Cortex of kidney (tissue), 1 donor: ENCODE data around the gene SLC35F3.

Source experiments
- DNase-seq: peaks from one replicate; lab custom pipeline; 2025; lab: John Stamatoyannopoulos, UW

The SLC35F3 gene

GRCh38 chr1:233912447-233912846, 8.0 kb downstream of the SLC35F3 start:
- no peak for DNase-seq

GRCh38 chr1:233912909-233913308, 8.4 kb downstream of the SLC35F3 start:
- no peak for DNase-seq

- DNase-seq = no peak
These were observed 12.2 kb downstream of the SLC35F3 start for GRCh38 chr1:233916706-233917105.

DNA sequence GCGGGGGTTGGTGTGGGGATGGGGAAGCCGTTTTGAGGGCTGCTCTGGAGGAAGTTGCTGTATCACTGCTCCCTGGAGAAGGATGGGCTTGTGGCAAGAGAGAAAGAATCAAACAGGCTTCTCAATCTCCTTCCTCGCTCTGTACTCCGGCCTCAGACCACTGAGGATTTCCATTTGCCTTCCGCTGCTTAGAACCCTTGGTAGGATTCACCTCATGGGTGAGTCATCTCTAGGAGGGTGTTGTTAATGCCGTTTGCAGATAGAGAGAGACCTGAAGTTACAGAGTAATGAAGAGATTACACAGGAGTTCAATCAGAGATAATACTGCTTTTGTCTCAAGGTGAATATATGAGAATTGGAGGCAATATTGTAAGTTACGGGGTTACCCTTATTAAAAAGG, 15.3 kb downstream of the SLC35F3 start:
- DNase-seq = no peak

GRCh38 chr1:233928123-233928522, 23.6 kb downstream of the SLC35F3 start:
- DNase-seq = no peak

GRCh38 chr1:233933339-233933738, 28.9 kb downstream of the SLC35F3 start:
- DNase-seq = no peak

DNA sequence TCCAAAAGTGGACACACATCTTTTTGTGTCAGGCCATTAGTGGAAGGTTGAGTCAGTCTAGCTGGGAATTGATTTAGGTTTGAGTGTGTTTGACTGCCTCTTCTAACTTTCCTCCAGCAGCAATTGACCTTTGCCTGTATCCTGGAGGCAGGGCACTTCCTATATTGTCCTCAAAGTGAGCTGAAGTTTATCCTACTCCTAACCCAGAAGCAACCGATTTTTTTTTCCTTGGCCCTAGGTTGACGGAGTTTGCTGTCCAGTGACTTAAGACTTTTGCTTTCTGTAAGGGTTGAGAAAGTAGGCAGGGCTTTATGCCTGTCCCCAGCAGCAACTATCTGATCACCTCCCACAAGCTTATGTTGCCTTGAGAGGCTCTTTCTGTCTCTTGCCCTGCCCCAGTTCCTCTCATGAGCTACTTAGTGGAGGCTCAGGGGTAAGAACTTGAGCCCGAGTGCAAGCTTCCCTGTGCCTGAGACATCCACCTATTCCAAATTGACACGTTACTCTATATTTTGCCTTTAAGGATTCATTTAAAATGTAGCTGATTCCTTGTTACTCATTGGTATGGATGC, 30.9 kb downstream of the SLC35F3 start:
- no peak for DNase-seq

DNA sequence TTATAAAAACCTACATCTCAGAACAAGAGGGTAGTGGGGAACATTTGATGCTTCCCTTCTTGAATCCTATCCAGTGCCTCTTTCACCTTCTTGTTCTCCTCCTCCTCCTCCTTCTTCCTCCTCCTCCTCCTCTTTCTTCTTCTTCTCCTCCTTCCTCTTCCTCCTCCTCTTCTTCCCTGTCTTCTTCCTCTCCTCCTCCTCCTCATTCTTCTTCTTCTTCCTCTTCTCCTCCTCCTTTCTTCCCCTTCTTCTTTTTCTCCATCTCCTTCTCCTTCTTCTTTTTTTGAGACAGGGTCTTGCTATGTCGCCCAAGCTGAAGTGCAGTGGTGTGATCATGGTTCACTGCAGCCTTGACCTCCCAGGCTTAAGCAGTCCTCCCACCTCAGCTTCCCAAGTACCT, 31.9 kb downstream of the SLC35F3 start:
- no peak for DNase-seq

DNA sequence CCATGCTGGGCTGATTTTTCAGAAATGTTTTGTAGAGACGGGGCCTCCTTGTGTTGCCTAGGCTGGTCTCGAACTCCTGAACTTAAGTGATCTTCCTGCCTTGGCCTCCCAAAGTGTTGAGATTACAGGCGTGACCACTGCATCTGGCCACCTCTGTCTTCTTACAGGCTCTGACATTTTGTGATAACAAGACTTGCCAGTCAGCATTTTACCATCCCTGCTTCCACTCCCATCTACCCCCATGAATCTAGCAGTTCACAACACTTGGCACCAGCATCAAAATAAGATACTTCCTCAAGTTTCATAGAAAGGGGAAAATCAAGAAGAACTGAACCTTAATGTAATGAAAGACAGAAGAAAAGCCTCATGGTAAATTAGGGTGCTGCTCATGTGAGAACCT, 32.4 kb downstream of the SLC35F3 start:
- no peak for DNase-seq

- no peak for DNase-seq
These were observed 34.0 kb downstream of the SLC35F3 start for GRCh38 chr1:233938476-233938875.

GRCh38 chr1:233939451-233939850, 35.0 kb downstream of the SLC35F3 start:
- DNase-seq = no peak

DNA sequence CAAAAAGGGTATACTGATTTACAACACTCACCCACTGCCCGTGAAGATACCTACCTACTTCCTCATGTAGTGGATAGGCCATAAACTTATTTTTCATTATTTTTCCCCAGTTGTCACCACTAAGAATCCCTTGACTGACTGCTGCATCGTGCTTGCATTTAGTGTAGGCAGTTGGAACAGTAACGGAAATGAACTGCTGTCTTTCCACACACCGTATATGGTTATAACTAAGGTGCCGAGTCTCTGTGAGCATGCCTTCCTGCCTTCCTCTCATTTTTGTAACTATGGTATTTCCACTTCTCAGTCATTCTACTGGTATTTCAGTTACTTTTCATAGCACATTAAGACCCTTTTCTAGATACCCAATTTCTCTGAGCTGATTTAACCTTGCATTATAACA, 36.4 kb downstream of the SLC35F3 start:
- no peak for DNase-seq

DNA sequence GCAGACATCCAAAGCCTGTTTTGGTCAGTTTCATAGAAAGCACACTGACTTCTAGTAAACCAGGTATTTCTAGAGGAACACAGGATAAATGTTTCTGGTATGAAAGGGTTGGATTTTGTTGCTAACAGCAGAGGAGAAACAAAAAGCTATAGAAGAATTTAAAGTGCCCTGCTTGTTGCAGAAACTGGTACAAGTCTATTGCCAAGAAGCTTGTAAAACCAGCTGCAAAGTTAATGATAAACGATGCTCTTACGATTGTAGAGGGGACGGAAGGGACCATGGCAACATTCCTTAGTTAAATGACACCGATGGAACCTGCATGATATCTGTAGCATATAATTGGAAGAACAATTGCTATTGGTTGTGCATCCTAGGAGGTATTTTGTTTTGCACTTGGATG, 40.1 kb downstream of the SLC35F3 start:
- DNase-seq = no peak

GRCh38 chr1:233945573-233945972, 41.1 kb downstream of the SLC35F3 start:
- DNase-seq = no peak

DNA sequence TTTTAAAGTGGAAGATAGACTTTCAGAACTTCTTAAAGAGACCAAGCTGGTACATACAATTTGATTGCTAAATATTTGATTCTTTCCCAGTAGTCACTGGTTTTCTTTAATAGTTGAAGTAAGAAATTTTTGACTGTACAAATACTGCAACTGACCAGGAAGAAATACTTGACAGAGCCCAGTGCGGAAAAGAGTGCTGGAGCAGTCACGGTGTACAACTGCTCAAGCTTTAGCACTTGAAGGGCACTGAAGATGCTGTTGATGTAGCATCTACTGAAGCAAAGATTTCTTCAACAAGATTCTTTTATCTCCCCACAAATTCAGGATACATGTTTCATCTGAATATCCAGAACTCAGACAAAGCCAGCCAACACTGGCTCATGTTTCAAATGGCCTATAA, 41.5 kb downstream of the SLC35F3 start:
- DNase-seq = no peak

- no peak for DNase-seq
These were observed 42.2 kb downstream of the SLC35F3 start for GRCh38 chr1:233946724-233947123.

GRCh38 chr1:233951804-233952203, 47.3 kb downstream of the SLC35F3 start:
- no peak for DNase-seq

- DNase-seq = no peak
These were observed 53.2 kb downstream of the SLC35F3 start for GRCh38 chr1:233957691-233958090.

- DNase-seq = no peak
These were observed 54.6 kb downstream of the SLC35F3 start for GRCh38 chr1:233959102-233959501.

DNA sequence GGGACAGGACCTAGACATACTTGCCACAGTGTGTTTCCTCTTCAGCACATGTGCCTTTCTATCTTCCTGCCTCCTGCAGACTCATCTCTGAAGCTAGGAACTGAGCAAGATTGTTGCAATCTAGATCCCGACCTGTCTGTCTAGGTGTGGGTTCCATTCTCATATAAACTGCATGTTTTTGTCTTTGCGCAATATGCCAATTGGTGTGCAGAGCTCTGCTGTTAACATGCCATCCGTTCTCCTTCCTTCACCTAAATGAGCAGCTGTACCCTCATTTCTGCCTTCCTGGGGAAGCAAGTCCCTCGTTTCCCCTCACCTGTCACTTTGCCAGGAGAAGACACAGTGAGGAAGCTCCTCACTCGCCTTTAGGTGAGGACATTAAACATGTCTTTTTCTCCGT, 55.5 kb downstream of the SLC35F3 start:
- no peak for DNase-seq

GRCh38 chr1:233960386-233960785, 55.9 kb downstream of the SLC35F3 start:
- DNase-seq = no peak

- no peak for DNase-seq
These were observed 58.4 kb downstream of the SLC35F3 start for GRCh38 chr1:233962878-233963277.

DNA sequence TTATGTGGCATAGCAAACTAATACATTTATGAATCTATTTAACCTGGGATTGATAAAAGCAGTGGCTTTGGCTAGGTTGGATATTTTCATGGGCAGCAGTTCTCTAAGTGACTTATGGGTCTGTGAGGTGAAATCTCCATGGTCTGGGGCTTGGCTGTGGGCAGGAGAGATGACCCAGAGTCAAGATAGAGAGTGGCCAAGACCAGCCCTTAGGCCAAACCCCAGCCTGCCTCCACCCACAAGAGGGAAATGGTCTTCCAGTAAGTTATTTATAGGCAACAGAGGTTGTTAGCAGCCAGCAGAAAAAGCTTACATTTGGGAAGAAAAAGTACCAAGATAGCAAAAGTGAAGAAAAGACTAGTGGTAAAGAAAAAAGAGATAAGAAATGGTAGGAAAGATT, 61.4 kb downstream of the SLC35F3 start:
- no peak for DNase-seq

DNA sequence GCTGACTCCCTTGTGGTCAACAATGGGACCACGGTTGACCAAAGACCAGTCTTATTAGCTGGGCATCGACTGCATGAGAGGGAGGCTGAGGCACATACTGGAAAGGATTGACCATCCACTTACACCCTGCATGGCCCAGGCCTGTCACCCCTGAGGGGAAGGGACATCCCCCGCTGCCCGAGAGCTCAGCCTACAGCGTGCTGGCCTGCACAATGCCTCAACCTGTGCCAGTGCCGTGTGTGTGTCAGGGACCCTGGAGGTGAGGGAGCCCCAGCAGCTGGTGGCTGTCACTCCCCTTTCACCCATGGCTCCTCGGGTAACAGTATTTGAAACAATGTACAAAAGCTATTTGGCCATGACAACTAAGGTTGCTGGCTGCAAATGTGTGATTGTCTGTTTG, 67.3 kb downstream of the SLC35F3 start:
- DNase-seq = no peak

- DNase-seq = no peak
These were observed 68.1 kb downstream of the SLC35F3 start for GRCh38 chr1:233972563-233972950.
